K562 (cell line): ENCODE measurements around the gene CDYL. TPM values are rescaled to one million over a fixed set of nuclear protein-coding genes. Genes with fewer than 3 reads are reported as not detected.

Experiments used
- ATAC-seq: fragments of 200-7000 bp; cut with Tn5 transposase; 3 replicates; pipeline ENCODE4 v1.9.1; 2020; ENCODE audit warnings: moderate library complexity
- BruUV-seq: library from RNA; stranded (reverse); fragments of 400-500 nt; replicated peaks from 2 replicates; lab custom pipeline; 2021; lab: Mats Ljungman, UMichigan
- CTCF ChIA-PET: fragments of 300-600 bp; formaldehyde crosslinking; extraction: SDS; loops from one replicate; lab custom pipeline; 2021; ENCODE audit warnings: low intra/inter-chr PET ratio; lab: Yijun Ruan, JAX
- POLR2A ChIA-PET: fragments of 300-600, 350-650 bp; sonication (Branson Sonifier 250); formaldehyde crosslinking; extraction: SDS; loops from one replicate; lab custom pipeline; 2021; ENCODE audit warnings: antibody characterized with exemption, inconsistent platforms; lab: Yijun Ruan, JAX
- DNase-seq, 4 experiments: peaks; one replicate each; pipeline versions ENCODE4 v3.0.0 to v3.0.0-alpha.2; 2011 to 2018; ENCODE audit warnings: low spot score in 3 of 4, mixed read lengths in 3 of 4; ENCODE audit errors: extremely low read depth in 1 of 4
- FAIRE-seq: peaks from 2 replicates; lab custom pipeline; 2011; peaks lifted over from hg19 to GRCh38; lab: Jason Lieb, UNC
- H2AFZ ChIP-seq: 2 replicates; pipeline ENCODE4 v1.6.0; 2011; ENCODE audit warnings: low read depth, low read length, control low read depth, inconsistent platforms
- H3K27ac ChIP-seq: fragments of 200-600 bp; 3 replicates; pipeline ENCODE4 v1.8.0; 2011; ENCODE audit warnings: low read depth, mild to moderate bottlenecking, control low read depth, inconsistent platforms, low read length, moderate library complexity, mixed read lengths; ENCODE audit errors: extremely low read depth
- H3K27me3 ChIP-seq, 2 experiments: fragments of 300-600 bp in 1 of 2; 2 replicates in 1 of 2; 3 replicates in 1 of 2; pipeline versions ENCODE4 v1.6.0 to v1.8.0; 2011; ENCODE audit warnings: inconsistent platforms in 2 of 2, low read length in 2 of 2, mild to moderate bottlenecking in 1 of 2, mixed read lengths in 1 of 2, moderate library complexity in 1 of 2; ENCODE audit not compliant: control insufficient read depth in 2 of 2, insufficient read depth in 2 of 2
- H3K36me3 ChIP-seq: fragments of 300-600 bp; 3 replicates; pipeline ENCODE4 v1.8.0; 2011; ENCODE audit warnings: mild to moderate bottlenecking, low read length, inconsistent platforms; ENCODE audit not compliant: control insufficient read depth, insufficient read depth
- H3K4me1 ChIP-seq, 2 experiments: fragments of 200-600 bp in 1 of 2; replicated peaks in 1 of 2; 2 replicates in 1 of 2; 3 replicates in 1 of 2; pipeline versions ENCODE4 v1.5.1 to v1.8.0; 2011; ENCODE audit warnings: inconsistent platforms in 2 of 2, low read length in 2 of 2, mild to moderate bottlenecking in 1 of 2, mixed read lengths in 1 of 2, moderate library complexity in 1 of 2; ENCODE audit not compliant: control insufficient read depth in 2 of 2, insufficient read depth in 2 of 2
- H3K4me2 ChIP-seq: 2 replicates; pipeline ENCODE4 v1.6.1; 2011; ENCODE audit warnings: low read length, control low read depth, inconsistent platforms, mixed read lengths; ENCODE audit not compliant: insufficient read depth
- H3K4me3 ChIP-seq: fragments of 200-600 bp; sonication (generic), shearing (Covaris generic); 2 replicates; pipeline ENCODE4 v1.5.1; 2016; ENCODE audit warnings: control low read depth, inconsistent platforms
- H3K79me2 ChIP-seq: fragments of 200-600 bp; 3 replicates; pipeline ENCODE4 v1.8.0; 2011; ENCODE audit warnings: low read length, inconsistent platforms; ENCODE audit not compliant: control insufficient read depth, insufficient read depth
- H3K9ac ChIP-seq, 2 experiments: 2 replicates each; pipeline versions ENCODE4 v1.6.0 to v1.6.1; 2011; ENCODE audit warnings: low read depth in 2 of 2, low read length in 2 of 2, control low read depth in 1 of 2, inconsistent platforms in 1 of 2, mild to moderate bottlenecking in 1 of 2, mixed read lengths in 1 of 2; ENCODE audit not compliant: insufficient read depth in 1 of 2
- H3K9me1 ChIP-seq: one replicate; pipeline ENCODE4 v1.6.0; 2011; ENCODE audit warnings: inconsistent platforms, mild to moderate bottlenecking, low read length, moderate library complexity; ENCODE audit not compliant: control insufficient read depth, insufficient read depth
- H3K9me3 ChIP-seq: replicated peaks from 2 replicates; pipeline ENCODE4 v1.5.1; 2011; ENCODE audit warnings: low read depth, low read length, inconsistent platforms; ENCODE audit not compliant: control insufficient read depth, insufficient read depth
- H4K20me1 ChIP-seq: replicated peaks from 2 replicates; pipeline ENCODE4 v1.6.1; 2011; ENCODE audit warnings: low read length, inconsistent platforms, mixed read lengths; ENCODE audit not compliant: control insufficient read depth, insufficient read depth
- DNMT1 ChIP-seq: fragments of 450-650 bp; IDR thresholded peaks from 2 replicates; pipeline ENCODE4 v1.6.1; 2016; ENCODE audit warnings: antibody characterized with exemption, mild to moderate bottlenecking
- HDAC8 ChIP-seq: fragments of 450-650 bp; IDR thresholded peaks from 2 replicates; pipeline ENCODE4 v1.6.1; 2016; ENCODE audit warnings: mild to moderate bottlenecking, missing genetic modification characterization, moderate library complexity, missing compliant biosample characterization
- SMAD2 ChIP-seq: fragments of 150-350 bp; IDR thresholded peaks from 2 replicates; pipeline ENCODE4 v1.6.1; 2014; ENCODE audit warnings: low read depth, mild to moderate bottlenecking, low read length
- ZNF445 ChIP-seq: fragments of 250-450 bp; sonication (Bioruptor Pico); IDR thresholded peaks from 2 replicates; pipeline ENCODE4 v1.4.0; 2020; ENCODE audit warnings: low read depth, mild to moderate bottlenecking, moderate library complexity
- ZNF764 ChIP-seq: fragments of 250-450 bp; sonication (Bioruptor Pico); IDR thresholded peaks from 2 replicates; pipeline ENCODE4 v1.4.0; 2020; ENCODE audit warnings: low read depth, mild to moderate bottlenecking, moderate library complexity
- WGBS: fragments of 100-300 bp; shearing (Covaris generic); methylation state at CpG from one replicate; pipeline ENCODE4 v1.1.6; 2016; ENCODE audit warnings: low coverage, mixed read lengths; ENCODE audit not compliant: insufficient coverage; ENCODE audit errors: missing lambda C conversion rate; 5-methylcytosine and 5-hydroxymethylcytosine counted together
- in situ Hi-C: fragments of 300-500 bp; cut with MboI; formaldehyde crosslinking; loops from 4 replicates; pipeline ENCODE4 v1.15.0; 2018; ENCODE audit warnings: inconsistent platforms, mixed read lengths
- intact Hi-C: fragments of 100-400 bp; cut with micrococcal nuclease; formaldehyde crosslinking; loops from 2 replicates; pipeline ENCODE4 v1.14.2; 2022
- polyA plus RNA-seq, 8 experiments: library from polyadenylated mRNA; depleted of rRNA in 4 of 8; stranded (reverse) in 5 of 8; unstranded in 3 of 8; fragments of >200 nt; fragmentation: Nextera tagmentation in 2 of 8; fragmentation: Illumina TruSeq in 1 of 8; extraction: Ambion mirVana in 2 of 8; extraction: Trizol in 1 of 8; gene quantifications; 2 replicates each; pipeline versions ENCODE4 v1.2.1 to v1.2.3, GENCODE V29; 2011 to 2014; ENCODE audit warnings: inconsistent platforms in 1 of 8, missing spikeins in 1 of 8
- total RNA-seq, 7 experiments: library from RNA; depleted of rRNA in 6 of 7; stranded (reverse); fragments of >200 nt in 6 of 7; fragmentation: Illumina TruSeq in 2 of 7; extraction: Trizol in 2 of 7; gene quantifications; 2 replicates each; pipeline versions ENCODE4 v1.2.1 to v1.2.3, GENCODE V29; 2011 to 2021; ENCODE audit warnings: low replicate concordance in 1 of 7
- TF ChIP-seq, protein P1 (sequence below): sonication (generic); formaldehyde crosslinking; IDR thresholded peaks from 2 replicates; pipeline ENCODE4 v1.8.0; 2022; ENCODE audit warnings: missing genetic modification reagents, mild to moderate bottlenecking, borderline replicate concordance
- TF ChIP-seq, protein P2 (sequence below): fragments of 250-450 bp; sonication (Bioruptor Pico); IDR thresholded peaks from 2 replicates; pipeline ENCODE4 v1.4.0; 2020; ENCODE audit warnings: mild to moderate bottlenecking, moderate library complexity, borderline replicate concordance
- TF ChIP-seq, protein P3 (sequence below): sonication (generic); formaldehyde crosslinking; IDR thresholded peaks from 2 replicates; pipeline ENCODE4 v1.8.0; 2022; ENCODE audit warnings: mild to moderate bottlenecking, missing genetic modification reagents

Gene CDYL
- total and polyA plus RNA-seq, 9 of the 15 experiments (the other 6 are each of a cell fraction or from before 2014, with no cell fraction given): 8.1 to 45.8 (median 40.8) TPM

DNA sequence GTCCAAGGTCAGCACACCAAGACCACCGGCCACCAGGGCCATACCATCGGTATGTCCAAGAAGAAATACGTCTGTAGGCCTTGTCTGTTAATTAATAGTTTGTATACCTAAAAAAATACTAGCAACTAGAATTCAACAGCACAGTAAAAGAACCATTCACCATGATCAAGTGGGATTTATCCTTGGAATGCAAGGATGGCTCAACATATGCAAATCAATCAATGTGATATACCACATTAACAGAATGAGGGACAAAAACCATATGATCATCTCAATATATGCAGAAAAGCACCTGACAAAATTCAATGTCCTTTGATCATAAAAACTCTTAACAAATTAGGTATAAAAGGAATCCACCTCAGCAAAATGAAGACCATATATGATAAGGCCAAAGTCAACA lies 203.2 kb downstream of the CDYL start (continued):
- TF ChIP-seq, protein P1, sequence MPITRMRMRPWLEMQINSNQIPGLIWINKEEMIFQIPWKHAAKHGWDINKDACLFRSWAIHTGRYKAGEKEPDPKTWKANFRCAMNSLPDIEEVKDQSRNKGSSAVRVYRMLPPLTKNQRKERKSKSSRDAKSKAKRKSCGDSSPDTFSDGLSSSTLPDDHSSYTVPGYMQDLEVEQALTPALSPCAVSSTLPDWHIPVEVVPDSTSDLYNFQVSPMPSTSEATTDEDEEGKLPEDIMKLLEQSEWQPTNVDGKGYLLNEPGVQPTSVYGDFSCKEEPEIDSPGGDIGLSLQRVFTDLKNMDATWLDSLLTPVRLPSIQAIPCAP (CRISPR knock-in tag): no peak
- TF ChIP-seq HDAC8 (tag): no peak
- TF ChIP-seq, protein P2, sequence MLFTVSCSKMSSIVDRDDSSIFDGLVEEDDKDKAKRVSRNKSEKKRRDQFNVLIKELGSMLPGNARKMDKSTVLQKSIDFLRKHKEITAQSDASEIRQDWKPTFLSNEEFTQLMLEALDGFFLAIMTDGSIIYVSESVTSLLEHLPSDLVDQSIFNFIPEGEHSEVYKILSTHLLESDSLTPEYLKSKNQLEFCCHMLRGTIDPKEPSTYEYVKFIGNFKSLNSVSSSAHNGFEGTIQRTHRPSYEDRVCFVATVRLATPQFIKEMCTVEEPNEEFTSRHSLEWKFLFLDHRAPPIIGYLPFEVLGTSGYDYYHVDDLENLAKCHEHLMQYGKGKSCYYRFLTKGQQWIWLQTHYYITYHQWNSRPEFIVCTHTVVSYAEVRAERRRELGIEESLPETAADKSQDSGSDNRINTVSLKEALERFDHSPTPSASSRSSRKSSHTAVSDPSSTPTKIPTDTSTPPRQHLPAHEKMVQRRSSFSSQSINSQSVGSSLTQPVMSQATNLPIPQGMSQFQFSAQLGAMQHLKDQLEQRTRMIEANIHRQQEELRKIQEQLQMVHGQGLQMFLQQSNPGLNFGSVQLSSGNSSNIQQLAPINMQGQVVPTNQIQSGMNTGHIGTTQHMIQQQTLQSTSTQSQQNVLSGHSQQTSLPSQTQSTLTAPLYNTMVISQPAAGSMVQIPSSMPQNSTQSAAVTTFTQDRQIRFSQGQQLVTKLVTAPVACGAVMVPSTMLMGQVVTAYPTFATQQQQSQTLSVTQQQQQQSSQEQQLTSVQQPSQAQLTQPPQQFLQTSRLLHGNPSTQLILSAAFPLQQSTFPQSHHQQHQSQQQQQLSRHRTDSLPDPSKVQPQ (CRISPR knock-in tag): no peak
- TF ChIP-seq ZNF764 (CRISPR knock-in tag): no peak
- TF ChIP-seq ZNF445: peak; percentile 69; the same call in 1 of the 2 replicates
- no peak for TF ChIP-seq DNMT1

DNA sequence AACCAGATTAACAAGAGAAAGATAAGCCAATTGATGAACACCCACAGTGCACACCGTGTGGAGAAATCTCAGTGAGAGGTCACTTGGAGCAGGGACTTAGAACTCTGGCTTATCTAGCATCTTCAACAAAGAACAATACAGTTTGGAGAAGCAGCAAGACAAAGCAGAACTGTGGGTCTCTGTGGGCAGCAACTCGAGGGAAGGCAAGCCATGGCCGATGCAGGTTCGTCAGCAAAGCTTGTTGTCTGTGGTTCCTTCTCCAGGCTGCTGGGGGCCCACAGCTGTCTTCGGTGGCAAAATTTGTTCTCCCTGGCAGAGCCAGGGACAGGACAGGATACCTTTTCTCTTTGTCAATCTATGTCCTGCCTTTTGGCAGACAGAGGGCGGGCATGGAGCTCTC lies 205.6 kb downstream of the CDYL start:
- no peaks in the 10 kb centered on the region for H3K79me2 ChIP-seq
- no peak for FAIRE-seq
- no peak for DNase-seq
- WGBS: 38% methylated on average over 6 of the region's 6 CpGs
- H3K4me1 ChIP-seq: peaks cover 5 to 30% of the 10 kb centered on the region in 2 experiments; a peak in 4 of 5 replicates
- intact Hi-C loops: no loop called here
- CTCF ChIA-PET: no interaction called here
- TF ChIP-seq, protein P3, sequence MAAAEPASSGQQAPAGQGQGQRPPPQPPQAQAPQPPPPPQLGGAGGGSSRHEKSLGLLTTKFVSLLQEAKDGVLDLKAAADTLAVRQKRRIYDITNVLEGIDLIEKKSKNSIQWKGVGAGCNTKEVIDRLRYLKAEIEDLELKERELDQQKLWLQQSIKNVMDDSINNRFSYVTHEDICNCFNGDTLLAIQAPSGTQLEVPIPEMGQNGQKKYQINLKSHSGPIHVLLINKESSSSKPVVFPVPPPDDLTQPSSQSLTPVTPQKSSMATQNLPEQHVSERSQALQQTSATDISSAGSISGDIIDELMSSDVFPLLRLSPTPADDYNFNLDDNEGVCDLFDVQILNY (CRISPR knock-in tag): no peak
- no peak for TF ChIP-seq SMAD2
- TF ChIP-seq, all 486 proteins: peak for 0
- no peak overlapping the region for H3K9ac ChIP-seq
- no peak overlapping the region for H3K4me2 ChIP-seq
- peaks cover 11% of the 10 kb centered on the region for H3K9me3 ChIP-seq
- H3K36me3 ChIP-seq: no peaks in the 10 kb centered on the region; the same call in 2 of the 3 replicates
- no peak for ATAC-seq
- no peaks in the 10 kb centered on the region for H3K27me3 ChIP-seq
- H4K20me1 ChIP-seq: no peaks in the 10 kb centered on the region
- 0 out of 2 replicates have a peak overlapping the region, but pooled peaks have one; percentile 6 for H2AFZ ChIP-seq
- POLR2A ChIA-PET: no interaction called here
- BruUV-seq: no TSS peak
- H3K9me1 ChIP-seq: no peaks in the 10 kb centered on the region
- no peak overlapping the region for H3K4me3 ChIP-seq
- in situ Hi-C loops: no loop called here
- no peak overlapping the region for H3K27ac ChIP-seq
